ENCODE results near the gene ATP5F1C.

ATP5F1C gene

DNA sequence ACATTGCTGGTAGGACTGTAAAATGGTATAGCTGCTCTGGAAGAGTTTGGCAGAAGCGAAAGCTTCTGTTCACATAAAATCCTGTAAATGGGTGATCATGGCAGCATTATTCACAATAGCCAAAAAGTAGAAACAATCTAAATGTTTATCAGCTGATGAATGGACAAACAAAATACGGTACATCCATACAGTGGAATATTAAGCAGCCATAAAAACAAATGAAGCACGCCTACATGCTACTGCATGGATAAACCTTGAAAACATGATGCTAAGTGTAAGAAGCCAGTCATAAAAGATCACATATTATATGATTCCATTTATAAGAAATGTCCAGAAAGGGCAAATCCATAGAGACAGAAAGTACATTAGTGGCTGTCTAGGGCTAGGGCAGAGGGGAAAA lies 32.9 kb upstream of the ATP5F1C start:
- no peak for DNase-seq (ENCODE audit: low read depth)
- TF ChIP-seq, protein P1, sequence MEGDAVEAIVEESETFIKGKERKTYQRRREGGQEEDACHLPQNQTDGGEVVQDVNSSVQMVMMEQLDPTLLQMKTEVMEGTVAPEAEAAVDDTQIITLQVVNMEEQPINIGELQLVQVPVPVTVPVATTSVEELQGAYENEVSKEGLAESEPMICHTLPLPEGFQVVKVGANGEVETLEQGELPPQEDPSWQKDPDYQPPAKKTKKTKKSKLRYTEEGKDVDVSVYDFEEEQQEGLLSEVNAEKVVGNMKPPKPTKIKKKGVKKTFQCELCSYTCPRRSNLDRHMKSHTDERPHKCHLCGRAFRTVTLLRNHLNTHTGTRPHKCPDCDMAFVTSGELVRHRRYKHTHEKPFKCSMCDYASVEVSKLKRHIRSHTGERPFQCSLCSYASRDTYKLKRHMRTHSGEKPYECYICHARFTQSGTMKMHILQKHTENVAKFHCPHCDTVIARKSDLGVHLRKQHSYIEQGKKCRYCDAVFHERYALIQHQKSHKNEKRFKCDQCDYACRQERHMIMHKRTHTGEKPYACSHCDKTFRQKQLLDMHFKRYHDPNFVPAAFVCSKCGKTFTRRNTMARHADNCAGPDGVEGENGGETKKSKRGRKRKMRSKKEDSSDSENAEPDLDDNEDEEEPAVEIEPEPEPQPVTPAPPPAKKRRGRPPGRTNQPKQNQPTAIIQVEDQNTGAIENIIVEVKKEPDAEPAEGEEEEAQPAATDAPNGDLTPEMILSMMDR (IDR thresholded peaks at IDR 0.05; ENCODE audit: low read depth, low read length, missing control alignments): no peak
- in situ Hi-C loops (cut with HindIII; ENCODE audit: low sequenced_read_pairs): no loop called here
- no peak overlapping the region for H3K4me3 ChIP-seq (ENCODE audit: low read depth, low read length)

DNA sequence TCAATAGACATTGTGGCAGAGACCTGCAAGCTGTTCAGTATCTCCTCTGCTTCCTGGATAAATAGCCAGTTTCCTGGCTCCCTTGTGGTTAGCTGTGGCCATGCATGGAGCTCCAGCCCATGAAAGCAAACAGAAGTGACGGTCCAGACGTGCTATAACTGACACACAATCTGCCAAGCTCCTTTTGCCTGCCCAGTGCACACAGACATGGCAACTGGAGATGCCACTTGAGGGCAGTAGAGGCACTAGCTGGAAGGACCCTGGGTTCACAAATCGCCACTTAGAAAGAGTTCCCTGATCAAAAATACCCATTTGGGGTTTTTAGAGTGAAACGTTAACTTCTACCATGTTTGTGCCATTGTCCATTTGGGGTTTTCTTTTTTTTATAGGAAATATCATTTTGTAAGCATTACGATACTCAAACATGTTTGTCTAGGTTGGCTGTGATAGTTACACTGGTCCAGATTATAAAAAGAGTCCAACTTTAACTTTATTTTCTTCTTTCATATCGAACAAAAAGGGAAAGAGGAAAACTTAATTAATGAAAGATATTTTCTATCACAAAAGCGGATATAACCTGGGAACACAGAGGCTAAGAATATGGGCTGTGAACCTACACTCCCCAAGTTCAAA lies 31.5 kb upstream of the ATP5F1C start:
- DNase-seq (ENCODE audit: low read depth): no peak
- in situ Hi-C loops (cut with HindIII; ENCODE audit: low sequenced_read_pairs): no loop called here
- TF ChIP-seq, protein P1 (IDR thresholded peaks at IDR 0.05; ENCODE audit: low read depth, low read length, missing control alignments): peak; percentile 68
- H3K4me3 ChIP-seq (ENCODE audit: low read depth, low read length): no peak overlapping the region

DNA sequence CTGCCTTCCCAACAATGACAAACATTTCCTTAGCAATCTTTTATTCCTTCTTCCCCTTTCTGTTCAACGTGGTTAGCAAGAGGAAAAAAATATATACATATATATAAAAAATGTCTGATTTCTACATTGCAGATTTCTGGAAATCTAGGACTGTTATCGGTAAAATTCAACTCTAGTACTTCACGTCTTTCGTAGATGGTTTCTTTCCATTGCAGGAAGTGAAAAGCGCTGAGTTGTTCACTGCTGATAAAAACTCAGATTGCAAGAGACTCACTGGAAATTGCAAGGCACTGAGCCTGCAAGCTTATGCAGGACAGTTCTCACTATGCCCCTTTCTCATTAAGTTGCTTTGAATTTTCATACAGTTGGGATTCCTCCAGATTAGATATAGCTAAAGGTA lies 24.0 kb upstream of the ATP5F1C start:
- TF ChIP-seq, protein P1 (IDR thresholded peaks at IDR 0.05; ENCODE audit: low read depth, low read length, missing control alignments): no peak
- in situ Hi-C loops (cut with HindIII; ENCODE audit: low sequenced_read_pairs): no loop called here
- H3K4me3 ChIP-seq (ENCODE audit: low read depth, low read length): no peak overlapping the region
- DNase-seq (ENCODE audit: low read depth): no peak

- H3K4me3 ChIP-seq (ENCODE audit: low read depth, low read length): no peak overlapping the region
- in situ Hi-C loops (cut with HindIII; ENCODE audit: low sequenced_read_pairs): no loop called here
- DNase-seq (ENCODE audit: low read depth): no peak
- TF ChIP-seq, protein P1 (IDR thresholded peaks at IDR 0.05; ENCODE audit: low read depth, low read length, missing control alignments): no peak
Measured at GRCh38 chr10:7766241-7766640, 21.7 kb upstream of the ATP5F1C start.

DNA sequence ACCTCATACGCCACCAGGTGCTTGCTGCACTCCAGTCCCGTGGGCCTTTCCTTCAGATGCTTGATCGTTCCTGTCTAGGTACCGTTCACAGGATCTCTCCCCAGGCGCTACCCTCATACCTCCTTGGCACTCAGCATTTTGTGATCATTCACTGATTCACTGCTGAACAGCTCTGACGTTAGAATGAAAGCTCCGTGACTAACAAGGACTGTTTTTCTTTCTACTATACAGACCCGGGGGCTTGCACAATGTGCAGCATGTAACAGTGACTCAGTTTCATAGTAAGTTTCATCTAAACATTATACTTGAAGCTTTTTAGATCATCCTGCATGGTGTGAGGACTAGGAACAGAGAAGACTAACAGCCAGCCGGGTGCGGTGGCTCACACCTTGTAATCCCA lies 20.8 kb upstream of the ATP5F1C start:
- DNase-seq (ENCODE audit: low read depth): peak; percentile 27
- H3K4me3 ChIP-seq (ENCODE audit: low read depth, low read length): no peak overlapping the region
- TF ChIP-seq, protein P1 (IDR thresholded peaks at IDR 0.05; ENCODE audit: low read depth, low read length, missing control alignments): no peak
- in situ Hi-C loops (cut with HindIII; ENCODE audit: low sequenced_read_pairs): no loop called here

DNA sequence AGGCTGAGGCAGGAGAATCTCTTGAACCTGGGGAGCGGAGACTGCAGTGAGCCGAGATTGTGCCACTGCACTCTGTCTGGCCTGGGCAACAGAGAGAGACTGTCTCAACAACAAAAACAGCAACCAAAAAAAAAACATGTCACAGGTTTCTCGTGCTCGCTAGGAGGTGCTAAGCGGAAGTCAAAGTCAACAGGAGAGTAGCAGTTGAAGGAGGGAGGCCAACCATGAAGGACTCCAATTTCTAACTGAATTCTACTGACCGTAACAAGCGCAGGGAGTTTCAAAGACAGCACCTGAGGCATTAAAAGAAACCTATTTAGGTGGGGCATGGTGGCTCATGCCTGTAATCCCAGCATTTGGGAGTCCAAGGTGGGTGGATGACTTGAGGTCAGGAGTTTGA lies 19.6 kb upstream of the ATP5F1C start:
- in situ Hi-C loops (cut with HindIII; ENCODE audit: low sequenced_read_pairs): no loop called here
- TF ChIP-seq, protein P1 (IDR thresholded peaks at IDR 0.05; ENCODE audit: low read depth, low read length, missing control alignments): no peak
- no peak for DNase-seq (ENCODE audit: low read depth)
- H3K4me3 ChIP-seq (ENCODE audit: low read depth, low read length): no peak overlapping the region

All from astrocyte of the cerebellum (primary cell).